H1 (cell line): Measurements from ENCODE around the gene ADGRG1. TPM values are rescaled to one million over a fixed set of nuclear protein-coding genes. Genes with fewer than 3 reads are reported as not detected.
A peak's percentile ranks its signal among the peaks of the same experiment; 100 is the strongest.

Source experiments
- CHD7 ChIP-seq: fragments of 300-600 bp; sonication (generic); IDR thresholded peaks from 2 replicates; pipeline ENCODE4 v1.7.1; 2012; ENCODE audit warnings: low read length, moderate library complexity, mild to moderate bottlenecking, inconsistent platforms; ENCODE audit not compliant: insufficient replicate concordance
- CREB1 ChIP-seq: IDR thresholded peaks from 2 replicates; pipeline ENCODE4 v1.6.1; 2012; ENCODE audit warnings: inconsistent platforms
- CTCF ChIP-seq, 3 experiments: IDR thresholded peaks; 1 replicate in 2 of 3; 2 replicates in 1 of 3; pipeline versions ENCODE4 v1.5.1 to v1.6.1; 2011; ENCODE audit warnings: low read length in 3 of 3, mild to moderate bottlenecking in 3 of 3, inconsistent platforms in 2 of 3, low read depth in 1 of 3, moderate library complexity in 1 of 3; ENCODE audit not compliant: insufficient read depth in 1 of 3; ENCODE audit errors: control extremely low read depth in 1 of 3
- JUND ChIP-seq: IDR thresholded peaks from 2 replicates; pipeline ENCODE4 v1.6.1; 2011; ENCODE audit warnings: mild to moderate bottlenecking, improper control_type of control experiment, low read length
- KDM5A ChIP-seq: fragments of 200-600 bp; IDR thresholded peaks from 2 replicates; pipeline ENCODE4 v1.7.1; 2012; ENCODE audit warnings: mild to moderate bottlenecking, low read length, inconsistent platforms, mixed read lengths
- POLR2AphosphoS5 ChIP-seq: IDR thresholded peaks from 2 replicates; pipeline ENCODE4 v1.6.1; 2011; ENCODE audit warnings: low read depth, low read length
- POU5F1 ChIP-seq: IDR thresholded peaks from 2 replicates; pipeline ENCODE4 v1.6.1; 2011; ENCODE audit warnings: low read depth, mild to moderate bottlenecking, low read length, moderate library complexity
- polyA plus RNA-seq, 7 experiments: library from polyadenylated mRNA; depleted of rRNA in 3 of 7; stranded (reverse) in 5 of 7; unstranded in 2 of 7; fragments of >200 nt in 5 of 7; fragments of 200-250 nt in 2 of 7; gene quantifications; 1 replicate in 5 of 7; 2 replicates in 1 of 7; 4 replicates in 1 of 7; pipeline versions ENCODE4 v1.2.1 to v1.2.3, GENCODE V29; 2011 to 2013; ENCODE audit warnings: missing spikeins in 2 of 7, mixed read lengths in 2 of 7
- total RNA-seq: library from RNA; stranded (reverse); fragmentation: NEBNext Ultra II Directional; extraction: Animal tissue kit (Norgen Biotek cat#: 25700); gene quantifications from 2 replicates; pipeline ENCODE4 v1.2.1, GENCODE V29; 2021

Gene ADGRG1
- total and polyA plus RNA-seq, 2 of the 8 experiments (the other 6 are each of a cell fraction or from before 2014, with no cell fraction given): 1.3 to 2.6 TPM

- TF ChIP-seq CHD7 (no peak), POLR2AphosphoS5 (no peak), CREB1 (peak; percentile 54), CTCF (IDR thresholded peaks at IDR 0.05; ENCODE audit: control extremely low read depth in 1 of 3, insufficient read depth in 1 of 3, low read depth in 1 of 3, low read length in 3 of 3) (peak; percentile 100), POU5F1 (no peak), KDM5A (no peak), JUND (peak; percentile 75; the same call in 1 of the 2 replicates)
Observed at GRCh38 chr16:57648581-57649442, 20.4 kb downstream of the ADGRG1 start (continued).
